Astrocyte (in vitro differentiated cells and primary cell): ENCODE data around the gene OCEL1.

Experiments
- EZH2 ChIP-seq: IDR thresholded peaks from 2 replicates; pipeline ENCODE4 v1.6.1; 2012; ENCODE audit warnings: mild to moderate bottlenecking, low read length, inconsistent platforms; ENCODE audit not compliant: insufficient read depth
- TF ChIP-seq, protein P1 (sequence below): IDR thresholded peaks from 2 replicates; pipeline ENCODE4 v1.5.1; 2011; ENCODE audit warnings: low read depth, mild to moderate bottlenecking, inconsistent platforms, low read length, moderate library complexity; ENCODE audit not compliant: insufficient read depth

- TF ChIP-seq, protein P1, sequence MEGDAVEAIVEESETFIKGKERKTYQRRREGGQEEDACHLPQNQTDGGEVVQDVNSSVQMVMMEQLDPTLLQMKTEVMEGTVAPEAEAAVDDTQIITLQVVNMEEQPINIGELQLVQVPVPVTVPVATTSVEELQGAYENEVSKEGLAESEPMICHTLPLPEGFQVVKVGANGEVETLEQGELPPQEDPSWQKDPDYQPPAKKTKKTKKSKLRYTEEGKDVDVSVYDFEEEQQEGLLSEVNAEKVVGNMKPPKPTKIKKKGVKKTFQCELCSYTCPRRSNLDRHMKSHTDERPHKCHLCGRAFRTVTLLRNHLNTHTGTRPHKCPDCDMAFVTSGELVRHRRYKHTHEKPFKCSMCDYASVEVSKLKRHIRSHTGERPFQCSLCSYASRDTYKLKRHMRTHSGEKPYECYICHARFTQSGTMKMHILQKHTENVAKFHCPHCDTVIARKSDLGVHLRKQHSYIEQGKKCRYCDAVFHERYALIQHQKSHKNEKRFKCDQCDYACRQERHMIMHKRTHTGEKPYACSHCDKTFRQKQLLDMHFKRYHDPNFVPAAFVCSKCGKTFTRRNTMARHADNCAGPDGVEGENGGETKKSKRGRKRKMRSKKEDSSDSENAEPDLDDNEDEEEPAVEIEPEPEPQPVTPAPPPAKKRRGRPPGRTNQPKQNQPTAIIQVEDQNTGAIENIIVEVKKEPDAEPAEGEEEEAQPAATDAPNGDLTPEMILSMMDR = no peak
- no peak for TF ChIP-seq EZH2
These were observed 15.7 kb upstream of the OCEL1 start for GRCh38 chr19:17210296-17210695.
